ENCODE measurements around the gene SOST.

The SOST gene

DNA sequence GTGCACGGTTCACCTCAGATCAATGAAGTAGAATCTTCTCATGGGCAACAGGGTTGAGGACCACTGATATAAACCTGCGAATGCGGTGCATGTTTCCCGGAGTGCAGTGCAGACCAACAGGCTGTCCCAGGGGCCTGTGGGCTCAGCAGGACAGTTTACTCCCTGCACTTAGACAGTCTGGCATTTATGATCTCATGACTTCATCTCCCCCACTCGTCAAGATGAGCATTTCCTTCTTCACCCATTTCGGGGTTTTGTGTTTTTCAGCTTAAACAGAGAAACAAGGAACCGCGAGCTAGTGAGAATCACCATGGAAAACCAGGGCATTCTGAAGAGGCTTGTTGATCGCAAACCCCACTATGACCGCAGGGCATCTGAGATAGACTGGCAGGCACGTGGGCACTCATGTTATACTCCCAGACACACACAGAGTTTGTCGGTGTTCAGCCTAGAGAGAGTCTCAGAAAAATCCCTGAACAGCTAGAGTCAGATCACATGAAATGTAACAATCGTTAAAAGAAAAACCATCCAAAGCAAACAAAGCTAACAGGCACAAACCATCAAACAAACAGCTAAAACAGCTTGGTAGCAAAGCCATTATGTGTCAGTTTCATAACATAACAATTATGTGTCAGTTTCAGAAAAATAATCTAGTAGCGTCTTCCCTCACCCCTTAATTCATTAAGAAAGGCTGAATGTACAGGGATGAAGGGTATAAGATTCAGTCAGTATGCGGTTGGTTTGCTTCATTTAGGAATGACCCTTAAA is 24.5 kb upstream of the SOST start:
- no peak for TF ChIP-seq SIN3A (IDR thresholded peaks at IDR 0.05; ENCODE audit: borderline replicate concordance, insufficient read depth, low read length)
- no peak for TF ChIP-seq TAF1 (IDR thresholded peaks at IDR 0.05; ENCODE audit: borderline replicate concordance, insufficient read depth, low read length)
- no peak for TF ChIP-seq FOXP2 (optimal IDR thresholded peaks at IDR 0.05; ENCODE audit: borderline replicate concordance, extremely low read depth, extremely low read length, insufficient read depth)
- TF ChIP-seq REST (IDR thresholded peaks at IDR 0.05; ENCODE audit: insufficient read depth in 1 of 2, low read depth in 2 of 2, low read length in 2 of 2), result no peak
- TF ChIP-seq POLR2AphosphoS5 (IDR thresholded peaks at IDR 0.05; ENCODE audit: low read depth, low read length), result no peak

GRCh38 chr17:43780135-43780534 is 21.5 kb upstream of the SOST start, which contains the start of gene CFAP97D1:
Gene CFAP97D1, plus strand, starts transcription at chr17:43780435. Its CDS starts 28 bp downstream, at chr17:43780463.
- TF ChIP-seq TAF1 (IDR thresholded peaks at IDR 0.05; ENCODE audit: borderline replicate concordance, insufficient read depth, low read length), result no peak
- TF ChIP-seq REST (IDR thresholded peaks at IDR 0.05; ENCODE audit: insufficient read depth in 1 of 2, low read depth in 2 of 2, low read length in 2 of 2), result no peak
- no peak for TF ChIP-seq POLR2AphosphoS5 (IDR thresholded peaks at IDR 0.05; ENCODE audit: low read depth, low read length)
- TF ChIP-seq FOXP2 (optimal IDR thresholded peaks at IDR 0.05; ENCODE audit: borderline replicate concordance, extremely low read depth, extremely low read length, insufficient read depth), result no peak
- TF ChIP-seq SIN3A (IDR thresholded peaks at IDR 0.05; ENCODE audit: borderline replicate concordance, insufficient read depth, low read length), result no peak

GRCh38 chr17:43779145-43780125 is 20.8 kb upstream of the SOST start:
- TF ChIP-seq POLR2AphosphoS5 (IDR thresholded peaks at IDR 0.05; ENCODE audit: low read depth, low read length) (no peak), FOXP2 (optimal IDR thresholded peaks at IDR 0.05; ENCODE audit: borderline replicate concordance, extremely low read depth, extremely low read length, insufficient read depth) (no peak), SIN3A (IDR thresholded peaks at IDR 0.05; ENCODE audit: borderline replicate concordance, insufficient read depth, low read length) (no peak), TAF1 (IDR thresholded peaks at IDR 0.05; ENCODE audit: borderline replicate concordance, insufficient read depth, low read length) (no peak), REST (IDR thresholded peaks at IDR 0.05; ENCODE audit: insufficient read depth in 1 of 2, low read depth in 2 of 2, low read length in 2 of 2) (no peak)

- no peak for TF ChIP-seq REST (IDR thresholded peaks at IDR 0.05; ENCODE audit: insufficient read depth in 1 of 2, low read depth in 2 of 2, low read length in 2 of 2)
- TF ChIP-seq SIN3A (IDR thresholded peaks at IDR 0.05; ENCODE audit: borderline replicate concordance, insufficient read depth, low read length), result peak; percentile 84; the same call in 1 of the 2 replicates
- TF ChIP-seq TAF1 (IDR thresholded peaks at IDR 0.05; ENCODE audit: borderline replicate concordance, insufficient read depth, low read length), result peak; percentile 27; the same call in 1 of the 2 replicates
- peak; percentile 57 for TF ChIP-seq FOXP2 (optimal IDR thresholded peaks at IDR 0.05; ENCODE audit: borderline replicate concordance, extremely low read depth, extremely low read length, insufficient read depth)
Observed at GRCh38 chr17:43778337-43779144, 19.9 kb upstream of the SOST start, which contains the start of gene DUSP3. Gene DUSP3, minus strand, starts transcription at chr17:43778977. Its CDS starts 53 bp downstream, at chr17:43778924.

Measured in PFSK-1 (cell line).